Activated T-cell treated with anti-CD3 and anti-CD28 coated beads, Interleukin-2, amount 50 U/mL, for 72 hours (primary cell): ENCODE results near the gene TUNAR. TPM values are rescaled to one million over a fixed set of nuclear protein-coding genes. Genes with fewer than 3 reads are reported as not detected.

Source experiments
- ATAC-seq, 2 donors: fragments of 150-1000 bp; cut with Tn5 transposase; replicated peaks in 1 of 2; 2 replicates each; pipeline ENCODE4 v1.10.0; 2021; ENCODE audit warnings: moderate library complexity in 2 of 2, mild to moderate bottlenecking in 1 of 2
- DNase-seq, 2 donors: peaks; one replicate each; pipeline ENCODE4 v3.0.0; 2021 to 2022; ENCODE audit warnings: mixed read lengths in 1 of 2
- H3K27ac Mint-ChIP-seq: one replicate; pipeline ENCODE4 v1.8.0; 2022; ENCODE audit warnings: mild to moderate bottlenecking, moderate library complexity, mixed read lengths
- H3K27me3 Mint-ChIP-seq: one replicate; pipeline ENCODE4 v1.8.0; 2022; ENCODE audit warnings: low read depth, mixed read lengths
- H3K36me3 Mint-ChIP-seq, 2 donors: one replicate each; pipeline ENCODE4 v1.8.0; 2022; ENCODE audit warnings: mixed read lengths in 2 of 2, mild to moderate bottlenecking in 1 of 2; ENCODE audit not compliant: insufficient read depth in 2 of 2
- H3K4me1 Mint-ChIP-seq: one replicate; pipeline ENCODE4 v1.8.0; 2022; ENCODE audit warnings: low read depth, mixed read lengths
- H3K4me3 Mint-ChIP-seq, 2 donors: one replicate each; pipeline ENCODE4 v1.8.0; 2022; ENCODE audit warnings: mild to moderate bottlenecking in 2 of 2, mixed read lengths in 2 of 2, moderate library complexity in 2 of 2
- H3K9me3 Mint-ChIP-seq, 2 donors: one replicate each; pipeline ENCODE4 v1.8.0; 2022; ENCODE audit warnings: mixed read lengths in 2 of 2
- total RNA-seq, 2 donors: library from RNA; stranded (reverse); gene quantifications; one replicate each; pipeline ENCODE4 v1.2.3, GENCODE V29; 2022

The TUNAR gene
- total RNA-seq, 2 donors from 2014 or later, result not detected

GRCh38 chr14:95903616-95904107 lies 27.0 kb downstream of the TUNAR start:
- H3K4me3 Mint-ChIP-seq, result no peak overlapping the region
- ATAC-seq (no peak), DNase-seq (no peak)
- H3K36me3 Mint-ChIP-seq, result no peaks in the 10 kb centered on the region
- H3K27me3 Mint-ChIP-seq, result peaks cover 44% of the 10 kb centered on the region
- H3K9me3 Mint-ChIP-seq, result no peaks in the 10 kb centered on the region
- H3K4me1 Mint-ChIP-seq, result no peaks in the 10 kb centered on the region
- H3K27ac Mint-ChIP-seq, result no peak overlapping the region

- H3K4me1 Mint-ChIP-seq, result no peaks in the 10 kb centered on the region
- H3K4me3 Mint-ChIP-seq, result no peak overlapping the region
- no peak overlapping the region for H3K27ac Mint-ChIP-seq
- H3K36me3 Mint-ChIP-seq, result no peaks in the 10 kb centered on the region
- no peak for ATAC-seq
- H3K9me3 Mint-ChIP-seq, result no peaks in the 10 kb centered on the region
- no peak for DNase-seq
- peaks cover 26% of the 10 kb centered on the region for H3K27me3 Mint-ChIP-seq
These were observed 30.0 kb downstream of the TUNAR start for GRCh38 chr14:95906591-95906990.

DNA sequence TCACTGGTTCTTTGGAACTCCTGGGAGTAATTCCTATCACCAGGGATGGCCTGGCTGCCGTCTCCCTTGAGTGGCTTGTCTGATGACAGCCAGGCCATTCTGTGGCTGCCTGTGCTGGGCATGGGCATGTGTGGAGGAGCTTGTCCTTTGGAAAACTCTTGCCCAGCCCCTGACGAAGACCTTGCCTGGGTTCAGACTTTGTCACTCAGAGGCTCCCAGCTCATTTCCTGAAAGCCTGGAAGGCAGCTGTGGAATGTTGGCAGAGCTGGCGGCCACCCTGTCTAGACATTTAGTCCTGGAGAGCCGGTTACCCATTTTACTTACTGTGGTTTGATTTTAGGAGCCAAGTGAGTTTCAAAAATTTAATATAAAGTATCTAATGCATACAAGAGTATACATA lies 34.0 kb downstream of the TUNAR start:
- Mint-ChIP-seq H3K4me3 (no peak overlapping the region), H3K27ac (no peak overlapping the region), H3K9me3 (no peaks in the 10 kb centered on the region), H3K27me3 (peaks cover 12% of the 10 kb centered on the region), H3K4me1 (no peaks in the 10 kb centered on the region), H3K36me3 (no peaks in the 10 kb centered on the region)
- no peak for DNase-seq
- ATAC-seq, result no peak

- no peaks in the 10 kb centered on the region for H3K4me1 Mint-ChIP-seq
- no peak overlapping the region for H3K27ac Mint-ChIP-seq
- no peak overlapping the region for H3K4me3 Mint-ChIP-seq
- no peak for ATAC-seq
- peaks cover 11% of the 10 kb centered on the region for H3K27me3 Mint-ChIP-seq
- DNase-seq, result no peak
- H3K36me3 Mint-ChIP-seq, result no peaks in the 10 kb centered on the region
- H3K9me3 Mint-ChIP-seq, result no peaks in the 10 kb centered on the region
These were observed 34.8 kb downstream of the TUNAR start for GRCh38 chr14:95911456-95911855.

DNA sequence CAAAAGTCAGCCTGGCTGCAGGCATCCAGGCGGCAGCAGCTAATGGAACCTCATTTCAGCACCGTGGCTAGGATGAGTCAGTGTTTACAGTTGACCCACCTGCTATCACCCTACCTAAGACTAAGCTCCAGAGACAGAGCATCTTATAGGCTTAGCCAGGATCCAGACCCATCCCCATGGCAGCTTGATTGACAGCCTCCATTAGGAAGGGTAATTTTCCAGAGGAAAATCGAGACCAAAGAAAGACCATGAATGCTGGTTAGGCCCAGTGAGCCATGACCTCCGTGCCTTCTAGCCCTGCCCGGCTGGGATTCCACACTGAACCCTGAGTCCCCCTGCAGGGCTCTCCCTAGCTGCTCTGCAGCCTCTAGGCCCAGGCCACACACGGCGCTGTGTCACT lies 38.7 kb downstream of the TUNAR start:
- Mint-ChIP-seq H3K4me1 (no peaks in the 10 kb centered on the region), H3K9me3 (no peaks in the 10 kb centered on the region), H3K27me3 (peaks cover 27% of the 10 kb centered on the region), H3K4me3 (no peak overlapping the region), H3K36me3 (no peaks in the 10 kb centered on the region), H3K27ac (no peak overlapping the region)
- DNase-seq (no peak), ATAC-seq (no peak)

- Mint-ChIP-seq H3K4me1 (no peaks in the 10 kb centered on the region), H3K36me3 (no peaks in the 10 kb centered on the region), H3K9me3 (no peaks in the 10 kb centered on the region), H3K4me3 (no peak overlapping the region), H3K27me3 (peaks cover 27% of the 10 kb centered on the region), H3K27ac (no peak overlapping the region)
- ATAC-seq (no peak), DNase-seq (no peak)
These were observed 41.8 kb downstream of the TUNAR start for GRCh38 chr14:95918466-95918865.

DNA sequence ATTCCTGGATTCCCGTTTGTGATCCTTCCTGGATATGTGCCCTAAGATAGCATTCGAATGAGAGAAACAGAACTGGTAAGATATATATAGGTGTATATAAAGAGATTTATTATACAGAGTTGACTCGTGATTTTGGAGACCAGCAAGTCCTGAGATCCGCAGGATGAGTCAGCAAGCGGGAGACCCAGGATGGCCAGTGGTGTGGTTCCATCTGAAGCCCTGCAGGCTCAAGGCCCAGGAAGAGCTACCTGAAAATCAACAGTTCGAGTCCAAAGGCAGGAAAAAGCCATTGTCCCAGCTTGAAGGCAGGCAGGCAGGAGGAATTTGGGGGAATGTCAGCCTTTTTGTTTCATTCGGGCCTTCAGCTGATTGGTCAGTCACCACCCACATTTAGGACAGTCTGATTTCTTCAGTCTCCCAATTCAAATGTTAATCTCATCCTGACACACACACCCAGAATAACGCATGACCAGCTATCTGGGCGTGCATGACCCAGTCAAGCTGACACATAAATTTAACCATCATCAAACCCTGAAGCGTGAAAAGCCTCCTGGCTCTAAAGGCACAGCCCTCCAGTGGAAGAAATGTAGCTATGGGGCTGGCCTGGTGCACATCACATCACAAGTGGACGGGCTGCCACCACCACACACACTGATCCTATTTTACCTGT lies 44.3 kb downstream of the TUNAR start:
- Mint-ChIP-seq H3K4me3 (no peak overlapping the region), H3K4me1 (no peaks in the 10 kb centered on the region), H3K9me3 (no peaks in the 10 kb centered on the region), H3K36me3 (no peaks in the 10 kb centered on the region), H3K27me3 (peaks cover 24% of the 10 kb centered on the region), H3K27ac (no peak overlapping the region)
- DNase-seq (no peak), ATAC-seq (no peak)

DNA sequence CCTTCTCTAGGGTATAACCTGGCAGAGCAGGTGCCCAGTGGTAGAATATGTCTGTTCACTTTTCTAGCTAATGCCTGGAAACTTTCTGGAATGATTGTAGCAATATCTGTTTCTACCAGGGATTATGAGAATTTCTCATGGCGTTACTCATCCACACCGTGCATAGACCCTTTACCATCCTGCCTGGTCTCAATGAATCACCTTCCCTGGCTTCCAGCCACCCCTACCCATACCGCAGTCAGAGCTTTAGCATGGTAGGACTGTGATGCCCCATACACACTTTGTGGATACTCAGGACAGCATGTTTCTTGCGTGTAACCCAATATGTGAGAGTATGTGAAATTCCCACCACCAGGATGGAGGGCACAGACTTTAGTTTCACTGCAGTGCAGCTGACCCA lies 45.4 kb downstream of the TUNAR start:
- H3K4me3 Mint-ChIP-seq, result no peak overlapping the region
- H3K27me3 Mint-ChIP-seq, result peaks cover 18% of the 10 kb centered on the region
- DNase-seq, result no peak

GRCh38 chr14:95928751-95929150 lies 52.1 kb downstream of the TUNAR start:
- H3K4me1 Mint-ChIP-seq, result no peaks in the 10 kb centered on the region
- H3K9me3 Mint-ChIP-seq, result peaks cover 0 to 2% of the 10 kb centered on the region in 2 donors
- no peak overlapping the region for H3K4me3 Mint-ChIP-seq
- H3K27me3 Mint-ChIP-seq, result peaks cover 9% of the 10 kb centered on the region
- H3K36me3 Mint-ChIP-seq, result no peaks in the 10 kb centered on the region
- no peak for DNase-seq
- no peak overlapping the region for H3K27ac Mint-ChIP-seq
- no peak for ATAC-seq

More for the DNA sequence above, 45.4 kb downstream of the TUNAR start:
- Mint-ChIP-seq H3K27ac (no peak overlapping the region), H3K4me1 (no peaks in the 10 kb centered on the region), H3K36me3 (no peaks in the 10 kb centered on the region), H3K9me3 (no peaks in the 10 kb centered on the region)
- no peak for ATAC-seq

DNA sequence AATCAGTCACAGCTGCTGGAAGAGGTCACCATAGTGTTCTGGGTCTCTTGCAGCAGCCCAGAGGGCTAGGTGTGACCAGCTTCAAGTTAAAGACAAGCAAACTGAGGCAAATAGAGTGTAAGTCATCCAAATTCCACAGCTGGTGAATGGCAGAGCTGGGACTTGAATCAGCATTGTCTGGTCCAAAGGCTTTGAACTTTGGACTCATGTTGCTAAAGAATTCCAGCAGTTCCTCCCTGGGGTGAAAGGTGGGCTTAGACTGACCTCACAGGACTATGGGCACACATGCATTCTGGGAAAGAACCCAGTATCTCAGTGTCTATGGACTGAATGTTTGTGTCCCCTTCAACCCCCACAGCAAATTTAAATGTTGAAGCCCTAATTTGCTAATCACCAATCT lies 54.8 kb downstream of the TUNAR start:
- Mint-ChIP-seq H3K9me3 (peaks cover 2% of the 10 kb centered on the region in 2 donors), H3K4me1 (no peaks in the 10 kb centered on the region), H3K27me3 (peaks cover 7% of the 10 kb centered on the region), H3K4me3 (no peak overlapping the region), H3K27ac (no peak overlapping the region), H3K36me3 (no peaks in the 10 kb centered on the region)
- ATAC-seq (no peak), DNase-seq (no peak)

DNA sequence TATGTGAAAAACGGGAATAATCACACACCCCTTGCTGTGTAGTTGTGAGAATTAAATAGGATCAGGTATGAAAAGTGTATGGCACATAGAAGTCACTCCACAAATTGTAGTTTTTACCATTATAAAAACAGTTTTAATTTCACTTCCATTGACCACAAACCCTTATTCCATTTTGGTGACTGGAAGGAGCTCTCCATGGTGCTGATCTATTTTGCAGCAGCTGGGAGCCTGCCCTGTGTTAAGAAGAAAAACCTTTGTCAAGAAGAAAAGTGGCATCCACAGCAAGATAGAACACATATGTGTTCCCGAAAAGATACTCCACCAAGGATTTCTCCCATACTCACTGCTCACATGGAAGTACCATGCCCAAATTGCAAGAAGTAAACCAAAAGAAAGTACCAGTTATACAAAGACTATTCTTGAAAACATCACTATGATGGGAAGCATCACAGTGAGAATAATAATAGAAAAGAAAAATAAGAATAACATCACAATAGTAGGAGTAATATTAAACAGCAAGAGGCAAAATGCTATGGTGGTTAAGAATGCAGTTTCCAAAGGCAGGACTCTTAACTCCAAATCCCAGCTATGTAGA lies 58.7 kb downstream of the TUNAR start:
- no peak for ATAC-seq
- DNase-seq, result peak in 1 of 2 donors; percentile 4

DNA sequence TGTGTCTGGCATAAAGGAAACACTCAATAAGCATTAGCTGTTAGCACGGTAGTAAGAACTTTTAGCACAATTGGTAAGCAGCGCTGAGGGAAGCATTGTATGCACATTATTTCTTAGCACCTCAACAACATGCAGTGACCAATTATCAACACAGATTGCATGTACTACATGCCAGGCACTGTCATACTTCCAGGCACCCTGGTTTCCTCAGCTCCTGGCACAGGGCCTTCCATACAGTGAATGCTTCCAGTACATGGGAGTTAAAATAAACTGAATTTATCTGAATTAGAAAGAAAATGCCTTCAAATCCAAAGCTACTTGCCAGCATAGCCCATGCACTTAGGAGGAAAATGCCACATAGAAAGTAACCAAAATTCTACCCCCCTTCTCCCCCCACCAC lies 59.4 kb downstream of the TUNAR start:
- no peak overlapping the region for H3K4me3 Mint-ChIP-seq
- no peak for DNase-seq
- H3K9me3 Mint-ChIP-seq, result peaks cover 2% of the 10 kb centered on the region in 2 donors
- H3K27ac Mint-ChIP-seq, result no peak overlapping the region
- no peaks in the 10 kb centered on the region for H3K4me1 Mint-ChIP-seq
- H3K36me3 Mint-ChIP-seq, result no peaks in the 10 kb centered on the region
- peaks cover 3% of the 10 kb centered on the region for H3K27me3 Mint-ChIP-seq
- no peak for ATAC-seq

More for the DNA sequence above, 58.7 kb downstream of the TUNAR start:
- Mint-ChIP-seq H3K4me1 (no peaks in the 10 kb centered on the region), H3K36me3 (no peaks in the 10 kb centered on the region), H3K4me3 (no peak overlapping the region), H3K27me3 (no peaks in the 10 kb centered on the region), H3K9me3 (peaks cover 2% of the 10 kb centered on the region in 2 donors), H3K27ac (no peak overlapping the region)

- Mint-ChIP-seq H3K27ac (no peak overlapping the region), H3K4me1 (no peaks in the 10 kb centered on the region), H3K4me3 (no peak overlapping the region), H3K36me3 (peaks cover 0 to 2% of the 10 kb centered on the region in 2 donors), H3K27me3 (peaks cover 10% of the 10 kb centered on the region), H3K9me3 (peaks cover 3 to 11% of the 10 kb centered on the region in 2 donors)
- DNase-seq (no peak), ATAC-seq (no peak)
These were observed 62.7 kb downstream of the TUNAR start for GRCh38 chr14:95939335-95939734.

GRCh38 chr14:95941897-95942296 lies 65.3 kb downstream of the TUNAR start:
- Mint-ChIP-seq H3K27ac (no peak overlapping the region), H3K9me3 (peaks cover 3 to 11% of the 10 kb centered on the region in 2 donors), H3K27me3 (peaks cover 28% of the 10 kb centered on the region), H3K4me3 (no peak overlapping the region), H3K36me3 (peaks cover 0 to 4% of the 10 kb centered on the region in 2 donors), H3K4me1 (no peaks in the 10 kb centered on the region)
- DNase-seq (no peak), ATAC-seq (no peak)
